GM19023 (cell line): ENCODE measurements around the gene E2F1.

Source experiments
- ATAC-seq: cut with Tn5 transposase; IDR thresholded peaks from one replicate; pipeline ENCODE4 v1.9.1; 2021; ENCODE audit warnings: mild to moderate bottlenecking, moderate library complexity; ENCODE audit not compliant: unreplicated experiment

Gene E2F1

DNA sequence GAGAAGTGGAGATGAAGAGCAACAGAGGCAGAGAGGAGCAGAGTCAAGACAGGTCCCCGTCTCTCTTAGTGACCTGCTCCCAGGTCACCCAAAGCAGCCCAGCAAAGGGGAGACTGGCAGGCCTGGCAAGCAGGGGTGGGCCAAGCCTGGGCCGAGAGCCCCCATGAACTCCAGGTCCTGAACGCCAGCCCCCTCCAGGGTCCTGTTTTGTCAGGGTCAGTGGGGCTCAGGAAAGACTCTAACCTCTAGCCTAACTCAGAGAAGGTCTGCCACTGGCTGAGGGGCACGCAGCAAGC, 13.1 kb downstream of the E2F1 start:
- ATAC-seq: no peak

DNA sequence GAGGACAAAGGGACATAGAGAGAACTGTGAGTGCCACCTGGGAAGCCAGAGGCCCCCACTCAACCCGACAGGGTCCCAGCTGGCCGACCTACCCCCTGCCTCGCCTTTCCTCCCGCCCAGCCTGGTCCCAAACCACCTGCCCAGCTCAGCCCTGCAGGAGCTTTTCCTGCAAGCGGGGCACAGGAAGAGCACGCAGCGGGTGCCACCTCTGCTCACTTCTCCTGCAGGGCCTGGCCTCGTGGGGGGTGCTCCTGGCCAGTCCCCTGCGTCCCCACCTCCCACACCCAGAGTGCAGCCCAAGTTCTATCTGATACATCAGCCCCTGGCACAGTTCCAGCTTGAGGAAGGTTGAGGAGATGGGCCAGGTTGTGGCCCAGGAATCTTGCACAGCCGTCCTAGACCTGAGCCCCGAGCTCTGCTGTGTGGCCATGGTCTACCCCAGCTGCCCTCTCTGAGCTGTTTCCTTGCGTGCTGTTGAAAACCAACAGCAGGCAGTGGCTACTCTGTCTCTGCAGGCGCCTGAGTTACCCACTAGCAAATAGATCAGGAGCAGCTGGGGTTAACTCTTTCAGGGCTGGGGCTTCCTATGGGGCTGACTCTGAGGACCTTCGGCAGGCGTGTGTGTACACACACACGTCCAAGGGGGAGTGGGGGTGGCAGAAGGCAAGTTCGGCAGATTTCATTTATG, 13.6 kb downstream of the E2F1 start:
- ATAC-seq: no peak

DNA sequence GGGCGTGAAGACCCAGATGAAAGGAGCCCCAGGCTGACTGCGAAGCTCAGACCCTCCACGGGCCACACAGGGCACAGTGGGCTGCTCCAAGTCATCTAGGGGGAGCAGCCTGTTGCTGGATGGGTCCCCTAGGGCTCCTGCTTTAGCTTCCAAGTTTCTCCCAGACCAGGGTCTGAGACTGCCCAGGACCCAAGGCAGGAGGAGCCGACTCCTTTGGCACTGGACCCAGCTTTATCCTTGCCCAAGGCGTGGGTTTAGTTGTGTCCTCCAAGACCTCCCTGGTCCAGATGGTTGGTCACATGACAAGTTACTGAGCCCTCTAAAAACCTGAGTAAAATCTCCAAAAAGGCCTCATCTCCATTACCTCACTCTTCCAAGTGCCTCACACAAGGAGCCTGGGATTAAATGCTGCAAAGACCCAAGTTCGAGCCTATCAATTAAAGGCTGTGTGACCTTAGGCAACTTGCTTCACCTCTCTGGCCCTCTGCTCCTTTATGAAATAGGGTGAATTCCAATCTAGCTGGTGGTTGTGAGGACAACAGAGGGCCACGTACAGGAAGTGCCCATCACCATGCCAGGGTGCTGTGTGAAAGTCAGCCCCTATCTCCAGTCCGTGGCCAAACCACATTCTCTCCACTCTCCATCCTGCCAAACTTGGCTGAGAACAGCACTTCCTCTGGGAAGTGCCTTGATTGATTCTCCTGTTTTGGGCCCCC, 14.5 kb downstream of the E2F1 start:
- ATAC-seq: no peak

DNA sequence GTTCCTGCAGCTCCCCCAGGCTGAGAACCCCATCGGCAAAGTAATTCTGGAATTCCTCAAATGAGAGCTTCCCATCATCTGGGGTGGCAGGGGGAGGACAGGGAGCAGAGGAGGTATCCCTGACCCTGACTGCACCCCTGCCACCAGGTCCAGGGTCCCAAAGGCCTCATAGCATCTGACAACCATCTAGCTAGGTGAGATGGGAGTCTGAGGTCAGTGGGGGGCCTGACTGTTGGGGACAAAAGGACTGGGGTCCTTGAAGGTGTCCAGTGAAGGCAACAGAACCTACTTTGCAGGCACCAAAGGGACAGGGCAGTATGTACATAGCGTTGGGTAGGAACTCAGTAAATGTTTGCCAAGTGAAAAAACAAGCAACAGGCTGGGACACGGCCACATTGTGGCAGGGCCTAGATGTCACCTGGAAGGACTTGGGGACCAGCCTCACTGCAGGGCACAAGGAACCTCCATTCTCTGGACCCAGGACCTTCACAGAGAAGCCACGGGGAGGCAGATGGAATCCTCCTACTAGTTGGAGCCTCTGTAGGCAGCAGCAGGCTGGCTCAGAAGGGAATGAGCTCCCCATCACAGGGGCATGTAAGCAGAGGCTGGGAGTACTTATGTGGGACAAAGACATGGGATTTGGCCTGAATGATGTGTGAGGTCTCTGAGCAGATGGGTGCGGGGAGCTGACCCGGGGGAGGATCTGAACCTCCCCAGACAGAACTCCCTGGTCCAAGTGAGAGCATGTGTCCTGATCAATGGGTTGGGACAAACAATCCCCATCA, 15.3 kb downstream of the E2F1 start:
- ATAC-seq: no peak

DNA sequence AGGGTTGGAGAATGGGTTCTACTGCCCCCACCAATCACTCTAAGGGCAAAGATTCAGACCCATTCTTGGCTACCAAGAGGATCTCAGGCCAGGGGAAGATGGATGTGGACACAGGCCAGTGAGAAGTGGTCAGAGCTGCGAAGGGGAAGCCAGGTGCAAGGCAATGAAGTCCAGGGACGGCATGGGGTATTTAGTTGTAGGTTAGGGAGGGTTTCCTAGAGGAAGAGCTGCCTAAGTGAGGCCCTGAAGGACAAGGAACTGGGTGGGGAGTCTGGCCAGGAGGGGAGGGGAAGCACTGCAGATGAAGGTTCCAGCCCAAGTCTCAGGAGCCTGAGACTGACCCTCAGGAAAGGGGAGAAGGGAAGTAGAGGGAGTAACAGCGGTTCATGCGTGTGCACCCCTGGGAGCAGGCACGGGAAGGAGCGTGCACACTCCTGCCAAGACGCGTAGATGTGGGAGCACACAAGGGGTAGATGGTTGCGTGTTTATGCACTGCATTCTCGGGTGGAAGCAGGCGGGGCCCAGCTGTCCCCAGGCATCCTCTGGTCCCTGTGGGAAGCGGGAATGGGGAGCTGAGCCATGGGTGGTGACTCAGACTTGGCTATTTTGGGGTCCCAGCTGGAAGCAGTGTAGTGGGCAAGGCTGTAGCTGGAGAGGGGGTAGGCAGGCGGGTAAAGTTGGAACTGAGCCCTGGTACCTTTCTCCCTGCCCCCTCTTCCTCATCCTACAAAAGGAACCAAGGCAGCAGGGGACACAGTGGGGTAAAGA, 16.1 kb downstream of the E2F1 start:
- no peak for ATAC-seq

DNA sequence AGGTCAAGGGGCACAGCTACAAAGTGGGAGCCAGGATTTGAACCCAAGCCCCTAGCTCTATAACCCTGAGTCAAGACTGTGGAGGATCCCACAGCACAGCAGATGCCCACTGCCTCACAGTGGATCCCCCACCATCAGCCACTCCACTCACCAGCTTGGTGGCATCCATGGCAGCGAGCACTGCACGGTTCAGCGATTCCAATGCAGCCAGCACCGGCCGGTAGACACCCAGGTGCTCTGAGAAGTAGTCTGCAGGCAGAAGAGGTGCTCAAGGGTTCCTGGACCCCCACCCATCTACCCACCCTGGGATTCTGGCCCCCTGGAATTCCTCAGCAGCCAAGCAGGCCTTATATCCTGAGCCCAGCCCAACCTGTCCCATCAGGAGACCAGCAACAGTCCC, 17.0 kb downstream of the E2F1 start:
- ATAC-seq: no peak

DNA sequence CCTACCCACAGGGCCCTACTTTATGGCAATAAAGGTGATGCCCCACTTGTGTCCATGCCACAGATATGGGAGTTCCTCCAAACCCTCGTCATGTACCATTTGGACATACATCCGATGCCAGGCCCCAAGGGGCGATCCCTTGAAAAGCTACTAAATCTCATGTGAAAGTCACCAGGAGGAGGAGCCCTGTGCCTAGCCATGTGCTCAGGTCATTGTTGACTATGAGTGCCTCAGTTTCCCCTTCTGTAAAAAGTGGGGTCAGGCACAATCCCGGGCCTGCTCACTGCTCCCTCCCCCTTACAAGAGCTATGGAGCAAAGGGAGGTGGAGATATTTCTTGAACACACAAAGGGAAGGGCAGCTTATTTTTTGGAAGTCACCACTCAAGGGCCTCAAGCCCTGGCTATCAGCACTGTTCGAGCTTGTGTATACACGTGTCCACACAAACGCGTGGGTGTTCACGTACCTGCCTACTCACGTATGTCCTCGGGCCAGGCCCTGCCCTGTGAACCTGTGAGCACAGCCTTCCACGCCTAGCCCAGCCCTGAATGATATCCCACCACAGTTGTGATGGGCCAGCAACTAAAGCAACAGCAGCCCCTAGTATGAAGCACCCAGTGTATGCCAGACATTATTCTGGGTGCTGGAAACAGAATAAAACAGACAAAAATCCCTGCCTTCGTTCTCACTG, 17.6 kb downstream of the E2F1 start:
- ATAC-seq: no peak

DNA sequence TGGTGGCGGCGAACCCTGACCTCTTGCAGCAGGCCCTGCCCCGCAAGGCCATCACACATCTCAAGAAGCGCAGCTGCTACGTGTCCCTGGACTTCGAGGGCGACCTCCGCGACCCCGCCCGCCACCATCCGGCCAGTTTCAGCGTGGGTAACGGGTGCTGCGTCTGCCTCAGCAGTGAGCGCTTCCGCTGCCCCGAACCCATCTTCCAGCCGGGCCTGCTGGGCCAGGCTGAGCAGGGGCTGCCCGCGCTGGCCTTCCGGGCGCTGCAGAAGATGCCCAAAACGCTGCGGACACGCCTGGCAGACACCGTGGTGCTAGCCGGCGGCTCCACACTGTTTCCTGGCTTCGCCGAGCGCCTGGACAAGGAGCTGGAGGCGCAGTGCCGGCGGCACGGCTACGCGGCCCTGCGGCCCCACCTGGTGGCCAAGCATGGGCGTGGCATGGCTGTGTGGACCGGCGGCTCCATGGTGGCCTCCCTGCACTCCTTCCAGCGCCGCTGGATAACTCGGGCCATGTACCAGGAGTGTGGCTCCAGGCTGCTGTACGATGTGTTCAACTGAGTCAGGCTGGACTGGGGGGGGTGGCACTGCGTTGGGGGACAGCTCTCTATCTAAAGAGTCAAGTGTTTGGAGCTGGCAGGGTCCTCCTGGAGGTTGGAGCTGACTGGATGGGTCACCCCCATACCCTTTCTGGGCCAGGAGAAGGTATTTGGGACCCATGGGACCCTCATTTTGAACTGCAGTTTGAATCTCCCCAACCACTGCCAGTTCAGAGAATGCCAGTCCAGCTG, 18.3 kb downstream of the E2F1 start:
- ATAC-seq: peak; percentile 37

DNA sequence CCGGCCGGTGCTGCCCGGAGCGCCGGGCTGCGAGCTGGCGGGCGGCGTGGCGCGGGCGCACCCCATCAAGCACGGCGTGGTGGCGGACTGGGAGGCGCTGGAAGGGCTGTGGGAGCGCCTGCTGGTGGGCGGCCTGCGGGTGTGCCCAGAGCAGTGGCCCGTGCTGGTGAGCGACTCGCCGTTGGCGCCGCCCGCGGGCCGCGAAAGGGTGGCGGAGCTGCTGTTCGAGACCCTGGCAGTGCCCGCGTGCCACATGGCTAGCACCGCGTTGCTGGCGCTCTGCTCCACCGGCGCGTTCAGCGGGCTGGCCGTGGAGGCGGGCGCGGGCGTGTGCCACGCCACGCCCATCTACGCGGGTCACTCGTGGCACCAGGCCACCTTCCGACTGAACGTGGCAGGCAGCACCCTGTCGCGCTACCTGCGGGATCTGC, 18.9 kb downstream of the E2F1 start:
- peak; percentile 18 for ATAC-seq

DNA sequence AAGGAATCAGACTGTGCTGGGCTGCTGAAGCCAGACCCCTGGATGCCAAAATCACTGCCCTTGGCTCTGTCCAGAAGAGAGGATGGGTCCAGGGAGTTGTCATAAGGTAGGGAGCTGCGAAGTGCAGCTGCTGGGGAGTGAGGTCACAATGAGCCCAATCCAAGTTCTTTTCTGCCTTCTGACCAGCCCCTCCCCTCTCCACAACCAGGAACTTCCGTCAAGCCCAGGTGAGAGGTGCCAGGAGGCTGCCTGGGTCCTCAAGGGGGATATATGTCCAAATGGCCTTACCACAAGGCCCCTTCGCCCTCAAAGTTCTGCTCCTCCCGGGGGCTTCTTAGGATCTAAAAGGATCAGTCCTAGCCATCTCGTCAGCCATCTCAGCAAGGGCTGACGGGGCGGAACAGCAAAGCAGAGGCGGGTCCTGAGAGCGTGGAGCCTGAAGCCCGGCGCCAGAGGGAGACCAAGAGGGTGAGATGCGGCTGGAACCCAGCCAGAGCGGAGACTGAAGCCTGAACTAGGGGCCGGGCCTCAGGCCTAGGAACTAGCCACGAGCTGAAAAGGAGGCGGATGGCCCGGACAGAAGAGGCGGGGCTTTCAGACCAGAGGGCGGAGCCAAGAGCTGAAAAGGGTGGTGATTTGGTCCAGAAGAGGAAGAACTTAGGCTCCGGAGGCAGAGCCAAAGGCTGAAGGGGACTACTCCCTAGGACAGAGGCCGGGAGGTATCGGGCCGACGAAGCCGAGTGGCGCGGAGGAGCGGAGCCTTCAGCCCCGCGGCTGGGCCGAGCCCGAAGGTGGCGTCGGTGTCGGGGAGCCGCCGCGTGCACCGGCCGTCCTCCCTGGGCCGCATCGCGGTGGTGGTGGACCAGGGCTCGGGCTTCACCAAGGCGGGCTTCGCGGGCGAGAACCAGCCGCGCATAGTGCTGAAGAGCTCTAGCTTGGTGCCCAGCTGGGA, 19.6 kb downstream of the E2F1 start, which contains the start of gene ACTL10:
Gene ACTL10, plus strand, starts transcription at position 651 of the 952 bp plus-strand sequence. CDS start 555 bp downstream, outside the sequence.
- ATAC-seq: peak; percentile 62

DNA sequence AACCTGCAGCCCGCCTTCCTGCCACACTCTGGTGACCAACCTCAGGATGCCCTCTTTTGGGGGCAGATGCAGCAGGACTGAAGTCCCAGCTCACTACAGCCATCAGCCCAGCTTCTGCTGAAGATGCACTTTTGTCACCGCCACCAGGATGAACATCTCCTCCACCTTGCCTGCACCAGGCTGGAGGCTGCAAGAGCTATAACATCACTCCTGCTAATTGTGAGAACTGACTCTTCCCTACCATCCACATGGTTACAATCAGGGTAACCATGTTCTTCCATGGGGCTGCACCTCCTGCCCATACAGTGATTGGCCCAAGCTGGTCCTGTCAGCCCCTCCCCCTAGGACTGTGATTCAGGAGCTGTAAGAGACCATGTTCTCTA, 21.4 kb downstream of the E2F1 start:
- no peak for ATAC-seq

DNA sequence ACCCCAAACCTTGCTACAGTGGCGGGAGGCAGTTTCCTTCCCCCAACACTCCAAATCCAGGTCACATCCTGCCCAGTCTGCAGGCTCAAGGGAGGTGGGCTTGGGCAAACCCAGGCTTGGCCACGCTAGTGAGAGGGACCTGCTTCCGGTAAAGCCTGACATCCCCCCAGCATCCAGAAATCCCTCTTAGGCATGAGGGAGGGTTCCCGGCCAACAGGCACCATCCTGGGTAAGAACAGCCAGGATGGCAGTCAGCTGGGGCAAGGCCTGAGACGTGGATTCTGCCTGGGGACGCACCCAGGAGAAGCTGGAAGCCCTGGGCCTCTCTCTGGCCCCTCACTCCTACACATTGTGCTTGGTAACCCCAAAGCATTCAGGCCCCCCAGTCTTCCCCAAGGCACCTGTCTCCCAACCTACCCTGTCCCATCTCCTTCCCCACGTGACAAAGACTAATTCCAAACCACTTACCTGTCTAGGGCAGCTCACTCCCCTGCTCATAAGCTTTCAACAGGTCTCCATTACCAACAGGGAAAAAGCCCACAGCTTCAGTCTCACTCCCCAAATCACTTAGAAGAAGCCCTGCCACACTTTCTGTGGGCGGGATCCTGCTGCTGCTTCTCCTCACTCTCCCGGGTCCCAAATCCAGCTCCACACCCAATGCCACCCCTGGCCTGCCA, 22.0 kb downstream of the E2F1 start:
- ATAC-seq: no peak

DNA sequence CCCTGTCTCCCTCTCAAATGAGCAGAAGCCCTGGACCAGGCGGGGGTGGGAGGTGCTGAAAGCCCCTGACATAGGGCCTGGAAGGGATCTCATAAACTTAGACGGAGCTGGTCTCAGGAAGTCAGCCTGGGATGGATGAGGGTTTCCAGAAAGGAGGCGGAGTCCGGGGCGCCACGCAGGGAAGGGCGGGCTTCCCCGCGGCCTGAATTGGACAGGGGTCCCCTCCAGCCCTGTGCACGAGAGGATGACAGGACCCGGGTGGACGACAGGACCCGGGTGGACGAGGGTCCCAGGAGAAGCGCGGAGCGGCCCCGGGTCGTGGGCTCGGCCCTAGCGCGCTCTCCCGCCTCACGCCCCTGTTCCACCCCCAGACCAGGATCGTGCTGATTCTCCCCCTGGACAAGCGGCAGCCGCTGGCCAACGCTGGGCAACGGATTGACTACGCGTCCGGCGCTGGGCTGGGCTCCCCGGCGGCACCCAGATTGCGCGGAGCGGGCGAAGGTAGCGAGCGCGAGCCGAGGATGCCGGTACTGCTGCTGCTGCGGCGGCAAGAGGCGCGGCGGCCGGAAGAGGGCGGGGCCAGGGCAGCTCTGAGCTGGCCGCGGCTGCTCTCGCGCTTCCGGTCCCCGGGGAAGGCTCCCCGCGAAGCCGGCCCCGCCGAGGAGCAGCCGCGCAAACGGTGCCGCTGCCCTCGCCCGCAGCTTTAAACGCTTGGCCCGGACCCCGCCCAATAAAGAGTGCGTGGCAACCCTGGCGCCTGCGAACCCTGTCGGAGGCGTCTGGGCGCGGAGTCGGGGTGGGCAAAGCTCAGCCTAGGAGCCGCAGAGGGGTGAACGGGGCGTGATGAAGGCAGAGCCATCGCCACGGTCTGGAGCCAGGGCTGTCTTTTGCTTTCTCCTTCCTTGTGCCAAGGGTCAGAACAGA, 22.8 kb downstream of the E2F1 start:
- peak; percentile 45 for ATAC-seq

DNA sequence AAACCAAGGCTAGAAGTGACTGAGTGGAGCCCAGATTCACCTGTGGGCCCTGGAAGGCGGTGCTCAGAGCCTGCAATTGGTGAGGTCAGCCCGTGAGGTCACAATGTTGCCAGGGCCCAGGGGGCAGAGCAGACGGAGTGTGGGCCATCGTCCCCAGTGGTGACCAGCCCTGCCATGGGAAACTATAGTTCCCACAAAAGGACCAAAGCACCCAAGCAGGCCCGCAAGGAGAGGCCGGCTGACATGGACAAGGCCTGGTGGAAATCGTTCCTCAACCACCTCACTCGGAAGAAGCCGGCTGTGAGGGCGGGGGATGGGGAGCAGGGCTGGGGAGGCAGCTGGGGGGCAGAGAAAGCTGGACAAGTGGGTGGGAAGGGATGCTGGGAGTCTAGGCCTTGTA, 24.0 kb downstream of the E2F1 start, which contains the start of gene C20orf144:
Gene C20orf144, plus strand, starts transcription at position 156 of the 400 bp plus-strand sequence. Its CDS starts 19 bp downstream, at position 175.
- no peak for ATAC-seq

DNA sequence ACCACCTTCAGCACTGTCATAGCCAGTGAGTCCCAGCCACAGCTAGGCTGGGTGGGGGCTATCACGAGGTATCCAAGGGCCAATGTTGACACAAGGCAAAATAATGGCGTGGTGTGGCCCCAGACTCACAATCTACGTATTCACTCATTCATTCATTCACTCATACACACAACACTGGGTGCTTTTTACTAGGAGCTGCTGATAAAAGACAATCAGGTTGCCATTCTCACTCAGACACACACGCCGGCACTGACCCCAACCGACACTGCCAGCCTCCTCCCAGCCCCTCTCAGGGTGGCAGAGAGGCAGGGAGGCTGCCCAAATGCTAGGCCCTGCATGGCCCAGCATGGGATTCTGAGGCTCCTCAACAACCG, 25.5 kb downstream of the E2F1 start:
- ATAC-seq: no peak

DNA sequence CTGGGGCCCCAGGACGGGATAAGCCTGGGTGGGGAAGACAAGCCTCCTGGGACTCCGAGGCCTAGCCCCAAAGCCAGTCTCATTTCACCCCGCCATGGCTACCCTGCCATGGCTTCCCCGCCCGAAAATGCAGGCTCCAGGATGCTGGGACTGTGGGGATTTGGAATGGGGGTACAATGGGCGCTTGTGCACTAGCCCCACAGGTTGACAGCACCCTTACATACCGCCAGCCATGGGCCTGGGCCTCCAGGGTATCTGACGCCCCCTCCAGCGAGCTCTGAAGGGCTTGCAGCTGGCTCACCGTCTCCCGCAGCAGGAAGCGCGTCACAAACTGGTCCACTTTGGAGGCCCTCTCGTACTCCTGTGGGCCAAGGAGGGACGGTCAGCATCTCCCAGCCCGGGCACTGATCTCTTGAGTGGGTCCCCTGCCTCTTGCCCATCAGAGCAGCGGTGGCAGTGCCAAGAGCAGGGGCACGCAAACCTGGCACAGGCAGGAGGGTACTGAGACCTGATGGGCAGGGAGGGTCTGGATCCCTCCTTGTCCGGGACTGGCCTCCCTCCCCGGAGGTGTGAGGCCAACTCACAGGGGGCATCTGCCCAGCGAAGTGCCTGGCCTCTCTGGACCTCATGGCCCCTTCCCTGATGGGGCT, 26.0 kb downstream of the E2F1 start:
- no peak for ATAC-seq
